Stimulated activated CD8-positive, alpha-beta memory T cell treated with anti-CD3 and anti-CD28 coated beads, Interleukin-15, amount 100 ng/mL, for 1 hour (primary cell): Measurements from ENCODE around the gene NREP.
"Not testable (repeated sequence)": the region's sequence is repeated elsewhere in the genome, so short reads cannot be mapped to it uniquely, and the experiment has no call there.

ENCODE experiments used
- DNase-seq: peaks from one replicate; pipeline ENCODE4 v3.0.0-alpha.2; 2020; ENCODE audit warnings: low read depth

NREP gene

GRCh38 chr5:111739416-111739815, 17.6 kb downstream of the NREP start:
- DNase-seq: no peak

DNA sequence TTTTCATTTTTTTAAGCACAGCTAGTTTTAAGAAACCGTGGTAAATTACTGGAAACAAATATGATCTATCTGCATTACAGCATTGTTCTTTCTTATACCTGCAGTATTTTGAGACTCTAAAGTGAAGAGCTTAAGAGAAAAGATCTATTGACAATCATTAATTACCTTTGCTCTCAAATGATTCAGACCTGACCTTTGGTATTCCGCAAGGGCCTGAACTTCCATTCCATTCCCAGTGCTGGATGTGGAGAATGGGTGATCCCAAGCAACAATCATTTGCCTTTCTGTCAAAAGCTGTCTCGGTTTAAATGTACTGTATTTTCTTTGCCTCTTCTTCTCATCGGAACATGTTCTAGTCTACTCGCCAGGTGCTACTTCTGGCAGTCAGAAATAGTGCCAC, 18.9 kb downstream of the NREP start:
- no peak for DNase-seq

- DNase-seq: no peak
Observed at GRCh38 chr5:111737716-111738115, 19.3 kb downstream of the NREP start.

GRCh38 chr5:111735583-111736270, 21.3 kb downstream of the NREP start:
- DNase-seq: no peak

- no peak for DNase-seq
Observed at GRCh38 chr5:111734597-111734996, 22.4 kb downstream of the NREP start.

DNA sequence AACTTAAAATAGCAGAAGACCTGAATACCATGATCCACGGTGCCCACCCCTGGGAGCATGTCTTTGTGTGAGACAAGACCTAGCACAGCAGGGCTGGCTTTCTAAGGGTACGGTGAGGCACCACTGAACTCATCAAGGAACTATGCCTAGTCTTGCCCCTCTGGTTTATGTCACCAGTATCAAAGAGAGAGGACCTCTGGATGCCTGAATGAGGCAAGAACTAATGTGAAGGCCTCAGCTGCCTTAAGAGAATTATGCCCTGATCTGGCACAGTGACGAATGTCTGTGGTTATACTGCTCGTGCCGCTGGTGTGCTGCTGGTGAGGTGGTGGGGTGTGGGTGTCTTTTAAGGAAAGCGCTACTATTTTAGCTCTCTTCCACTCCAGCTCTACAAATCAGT, 23.0 kb downstream of the NREP start:
- DNase-seq: no peak

- no peak for DNase-seq
Observed at GRCh38 chr5:111733571-111733970, 23.4 kb downstream of the NREP start.

DNA sequence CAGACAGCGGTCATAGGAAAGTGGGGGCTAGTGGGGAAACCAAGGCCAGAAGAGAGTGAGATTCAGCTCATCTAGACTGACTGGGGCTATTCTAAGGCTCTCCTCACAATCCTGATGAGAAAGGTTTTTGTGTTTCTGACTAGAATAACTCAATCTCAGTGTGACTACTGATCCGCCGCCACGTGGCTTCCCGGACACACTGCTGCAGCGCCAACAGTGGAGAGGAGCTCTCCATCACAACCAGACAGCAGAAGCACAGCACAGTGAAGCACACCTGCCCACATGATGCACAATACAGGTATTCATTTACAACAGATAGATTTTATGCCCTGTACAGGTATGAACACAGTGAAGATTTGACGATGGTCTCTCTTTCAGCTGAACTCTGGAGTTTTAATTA, 25.4 kb downstream of the NREP start:
- no peak for DNase-seq

GRCh38 chr5:111730659-111731382, 26.2 kb downstream of the NREP start:
- no peak for DNase-seq

- DNase-seq: no peak
Observed at GRCh38 chr5:111728941-111729340, 28.1 kb downstream of the NREP start.

- no peak for DNase-seq
Observed at GRCh38 chr5:111726986-111727385, 30.0 kb downstream of the NREP start.

- DNase-seq: no peak
Observed at GRCh38 chr5:111722140-111722539, 34.9 kb downstream of the NREP start.

DNA sequence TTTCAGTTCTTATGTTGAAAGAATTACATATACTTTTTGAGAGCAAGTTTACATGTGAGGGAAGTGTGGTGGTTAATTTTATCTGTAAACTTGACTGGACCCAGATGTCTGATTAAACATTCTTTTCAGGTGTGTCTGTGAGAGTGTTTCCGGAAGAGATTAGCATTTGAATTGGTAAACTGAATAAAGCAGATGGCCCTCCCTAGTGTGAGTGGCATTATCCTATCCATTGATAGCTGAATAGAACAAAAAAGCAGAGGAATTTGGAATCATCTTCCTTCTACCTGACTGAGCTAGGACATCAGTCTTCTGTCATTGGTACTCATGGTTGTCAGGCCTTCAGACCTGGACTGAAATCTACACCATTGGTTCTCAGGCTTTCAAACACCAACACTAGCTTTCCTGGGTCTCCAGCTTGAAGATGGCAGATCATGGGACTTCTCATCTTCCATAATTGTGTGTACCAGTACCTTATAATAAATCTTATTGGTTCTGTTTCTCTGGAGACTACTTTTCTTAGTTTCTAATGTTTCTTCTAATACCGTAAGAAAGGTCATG, 36.6 kb downstream of the NREP start:
- no peak for DNase-seq

DNA sequence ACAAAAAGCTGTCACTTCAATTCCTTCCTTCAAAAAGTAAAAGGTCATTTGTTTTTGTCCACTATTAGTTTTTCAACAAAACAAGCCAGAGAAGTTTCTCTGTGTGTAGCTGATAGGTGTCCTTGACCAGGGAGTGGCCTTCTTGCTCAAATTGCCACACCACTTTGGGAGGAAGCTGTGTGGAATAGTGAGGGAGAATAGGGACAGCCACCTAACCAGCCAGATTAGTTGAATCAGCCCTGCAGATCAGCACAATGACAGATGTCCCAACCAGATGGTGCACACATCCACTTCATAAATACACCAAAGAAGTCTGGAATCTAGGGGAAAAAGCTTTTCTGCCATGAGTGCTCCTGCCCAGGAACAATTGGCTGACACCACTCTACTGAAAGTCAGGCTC, 37.2 kb downstream of the NREP start:
- DNase-seq: no peak

- DNase-seq: not testable (repeated sequence)
Observed at GRCh38 chr5:111716789-111717188, 40.2 kb downstream of the NREP start.

- no peak for DNase-seq
Observed at GRCh38 chr5:111707630-111708164, 49.3 kb downstream of the NREP start.

- DNase-seq: no peak
Observed at GRCh38 chr5:111706345-111706744, 50.6 kb downstream of the NREP start.

DNA sequence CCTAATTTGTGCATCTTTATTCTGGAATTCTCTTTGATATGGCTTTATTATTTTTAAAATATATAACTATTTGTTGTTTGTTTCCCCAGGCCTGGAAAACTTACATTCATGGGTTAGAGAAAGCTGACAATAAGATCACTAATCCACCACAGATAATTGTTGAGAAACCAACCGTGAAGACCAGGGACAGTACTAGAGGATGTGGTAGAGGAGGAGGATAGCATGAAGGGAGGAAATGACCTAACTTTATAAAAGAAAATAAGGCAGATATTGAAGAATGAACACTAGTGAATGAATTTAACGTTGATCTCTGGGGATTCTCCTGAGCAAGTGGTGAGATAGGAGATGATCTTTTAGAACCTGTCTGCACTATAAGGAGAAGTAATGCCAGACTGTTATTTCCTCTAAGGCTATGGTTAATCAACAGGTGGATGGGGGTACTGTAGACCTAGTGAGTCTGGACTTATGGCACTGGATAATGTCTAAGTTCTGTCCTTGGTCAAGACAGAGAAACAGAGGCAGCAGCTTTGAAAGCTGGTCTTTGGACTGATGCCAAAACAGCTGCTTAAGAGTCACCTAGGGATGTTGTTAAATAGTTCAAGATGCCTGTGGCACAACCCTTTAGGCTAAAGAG, 52.4 kb downstream of the NREP start:
- no peak for DNase-seq

DNA sequence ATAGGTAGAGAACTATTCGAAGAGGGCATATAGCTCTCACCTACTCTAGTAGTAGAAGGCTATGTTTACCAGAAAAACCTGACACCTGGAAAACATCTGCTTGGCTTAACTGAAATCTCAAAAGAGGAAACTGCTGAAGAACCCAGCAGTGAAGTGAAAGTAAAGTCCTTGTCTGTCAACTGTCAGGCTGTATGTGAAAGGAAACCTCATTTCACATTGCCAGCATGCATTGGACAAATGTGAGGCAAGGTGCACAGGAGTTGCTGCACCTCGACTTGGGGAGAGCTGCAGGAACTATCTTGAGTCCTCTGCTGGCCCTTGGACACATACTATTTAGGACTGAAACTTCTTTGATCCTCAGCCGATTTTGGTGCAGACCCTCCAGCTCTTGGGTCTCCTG, 53.3 kb downstream of the NREP start:
- DNase-seq: no peak

GRCh38 chr5:111699976-111700375, 57.0 kb downstream of the NREP start:
- no peak for DNase-seq

DNA sequence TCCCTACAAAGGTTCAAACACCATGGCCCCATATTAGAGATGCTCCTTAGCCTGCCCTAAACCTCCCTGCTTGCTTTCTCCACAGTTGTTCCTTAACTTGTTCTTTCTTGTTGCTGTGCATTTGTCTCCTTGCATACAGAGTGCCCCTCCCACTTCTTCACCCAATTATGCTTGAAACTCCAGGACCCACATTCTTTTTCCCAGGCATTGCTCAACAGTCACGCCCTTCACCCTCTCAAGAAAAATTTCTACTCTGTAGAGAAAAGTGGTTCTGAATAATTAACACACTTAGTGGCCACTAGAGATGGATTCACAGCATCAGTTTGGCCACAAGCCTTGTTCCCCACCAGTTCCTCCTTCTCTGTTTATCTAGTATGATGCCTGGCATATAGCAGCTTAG, 57.7 kb downstream of the NREP start:
- no peak for DNase-seq

- DNase-seq: no peak
Observed at GRCh38 chr5:111697881-111698757, 58.9 kb downstream of the NREP start.
